Measurements from ENCODE around the gene MLH1. TPM values are rescaled to one million over a fixed set of nuclear protein-coding genes. Genes with fewer than 3 reads are reported as not detected.

MLH1 gene
- total RNA-seq, 4 donors from 2014 or later, result 25.2 to 52.5 (median 36.4) TPM

- no peaks in the 10 kb centered on the region for H3K27me3 ChIP-seq
- H3K4me1 ChIP-seq, result peaks cover 30 to 42% of the 10 kb centered on the region in 2 donors
- H3K9me3 ChIP-seq, result no peaks in the 10 kb centered on the region
- intact Hi-C loops (cut with DNase I; ENCODE audit: low total_unique reads) (no loop called here), in situ Hi-C loops (cut with MboI; ENCODE audit: low sequenced_read_pairs in 4 of 4) (no loop called here)
- TF ChIP-seq POLR2A (IDR thresholded peaks at IDR 0.05), result no peak
- ATAC-seq (no peak), DNase-seq (no peak)
- H3K4me3 ChIP-seq, result no peak overlapping the region
- H3K27ac ChIP-seq, result peak overlapping the region; percentile 27 to 90 (median 88)
- H3K36me3 ChIP-seq, result peaks cover 0 to 47% of the 10 kb centered on the region in 2 donors
These were observed 63.5 kb downstream of the MLH1 start for GRCh38 chr3:37056826-37057225.

- intact Hi-C loops (cut with DNase I; ENCODE audit: low total_unique reads), result no loop called here
- no peak for ATAC-seq
These were observed 64.8 kb downstream of the MLH1 start for GRCh38 chr3:37058117-37058516.

GRCh38 chr3:37064747-37065146, 71.4 kb downstream of the MLH1 start:
- peaks cover 0 to 56% of the 10 kb centered on the region in 2 donors for H3K36me3 ChIP-seq

More at GRCh38 chr3:37058117-37058516, 64.8 kb downstream of the MLH1 start:
- TF ChIP-seq POLR2A (IDR thresholded peaks at IDR 0.05), result no peak
- no peak for DNase-seq
- in situ Hi-C loops (cut with MboI; ENCODE audit: low sequenced_read_pairs in 4 of 4), result no loop called here
- Histone ChIP-seq H3K9me3 (no peaks in the 10 kb centered on the region), H3K4me1 (peaks cover 25 to 37% of the 10 kb centered on the region in 2 donors), H3K4me3 (no peak overlapping the region), H3K27ac (peak overlapping the region in 1 of 4 donors; percentile 86), H3K27me3 (no peaks in the 10 kb centered on the region), H3K36me3 (peaks cover 0 to 49% of the 10 kb centered on the region in 2 donors)

GRCh38 chr3:37067577-37067976, 74.3 kb downstream of the MLH1 start:
- Histone ChIP-seq H3K36me3 (peaks cover 0 to 50% of the 10 kb centered on the region in 2 donors), H3K27ac (no peak overlapping the region), H3K4me3 (no peak overlapping the region), H3K9me3 (no peaks in the 10 kb centered on the region), H3K27me3 (no peaks in the 10 kb centered on the region), H3K4me1 (no peaks in the 10 kb centered on the region)
- DNase-seq (no peak), ATAC-seq (no peak)
- in situ Hi-C loops (cut with MboI; ENCODE audit: low sequenced_read_pairs in 4 of 4), result no loop called here
- TF ChIP-seq CTCF (IDR thresholded peaks at IDR 0.05 in 4 of 5, conservative IDR thresholded peaks at IDR 0.05 in 1 of 5) (no peak), POLR2A (IDR thresholded peaks at IDR 0.05) (no peak)
- intact Hi-C loops (cut with DNase I; ENCODE audit: low total_unique reads), result no loop called here

More at GRCh38 chr3:37064747-37065146, 71.4 kb downstream of the MLH1 start:
- TF ChIP-seq POLR2A (IDR thresholded peaks at IDR 0.05) (no peak), CTCF (IDR thresholded peaks at IDR 0.05 in 4 of 5, conservative IDR thresholded peaks at IDR 0.05 in 1 of 5) (no peak)
- Histone ChIP-seq H3K4me1 (no peaks in the 10 kb centered on the region), H3K27me3 (no peaks in the 10 kb centered on the region), H3K4me3 (no peak overlapping the region), H3K9me3 (no peaks in the 10 kb centered on the region), H3K27ac (no peak overlapping the region)
- in situ Hi-C loops (cut with MboI; ENCODE audit: low sequenced_read_pairs in 4 of 4) (no loop called here), intact Hi-C loops (cut with DNase I; ENCODE audit: low total_unique reads) (no loop called here)
- DNase-seq (no peak), ATAC-seq (no peak)

- Histone ChIP-seq H3K4me1 (no peaks in the 10 kb centered on the region), H3K27me3 (no peaks in the 10 kb centered on the region), H3K27ac (no peak overlapping the region), H3K4me3 (no peak overlapping the region), H3K9me3 (no peaks in the 10 kb centered on the region), H3K36me3 (peaks cover 0 to 45% of the 10 kb centered on the region in 2 donors)
- ATAC-seq (no peak), DNase-seq (no peak)
- in situ Hi-C loops (cut with MboI; ENCODE audit: low sequenced_read_pairs in 4 of 4), result no loop called here
- intact Hi-C loops (cut with DNase I; ENCODE audit: low total_unique reads), result no loop called here
- TF ChIP-seq CTCF (IDR thresholded peaks at IDR 0.05 in 4 of 5, conservative IDR thresholded peaks at IDR 0.05 in 1 of 5) (no peak), POLR2A (IDR thresholded peaks at IDR 0.05) (no peak)
These were observed 74.7 kb downstream of the MLH1 start for GRCh38 chr3:37068031-37068430.

GRCh38 chr3:37071921-37072320, 78.6 kb downstream of the MLH1 start:
- H3K4me1 ChIP-seq, result no peaks in the 10 kb centered on the region
- in situ Hi-C loops (cut with MboI; ENCODE audit: low sequenced_read_pairs in 4 of 4) (no loop called here), intact Hi-C loops (cut with DNase I; ENCODE audit: low total_unique reads) (no loop called here)
- H3K27me3 ChIP-seq, result no peaks in the 10 kb centered on the region
- TF ChIP-seq POLR2A (IDR thresholded peaks at IDR 0.05), result no peak
- no peak for TF ChIP-seq CTCF (IDR thresholded peaks at IDR 0.05 in 4 of 5, conservative IDR thresholded peaks at IDR 0.05 in 1 of 5)
- DNase-seq, result no peak
- H3K27ac ChIP-seq, result no peak overlapping the region
- H3K36me3 ChIP-seq, result peaks cover 0 to 43% of the 10 kb centered on the region in 2 donors
- no peak for ATAC-seq
- no peak overlapping the region for H3K4me3 ChIP-seq
- H3K9me3 ChIP-seq, result no peaks in the 10 kb centered on the region

All from gastrocnemius medialis (tissue), 4 donors.